H1 (cell line): Measurements from ENCODE around the gene C19orf47. TPM values are rescaled to one million over a fixed set of nuclear protein-coding genes. Genes with fewer than 3 reads are reported as not detected.

Source experiments
- HDAC2 ChIP-seq, 2 experiments: fragments of 300-600 bp in 1 of 2; sonication (generic) in 1 of 2; IDR thresholded peaks; 2 replicates each; pipeline ENCODE4 v1.6.1; 2011 to 2012; ENCODE audit warnings: low read depth in 2 of 2, low read length in 2 of 2, mild to moderate bottlenecking in 2 of 2, moderate library complexity in 2 of 2, borderline replicate concordance in 1 of 2, inconsistent platforms in 1 of 2
- polyA plus RNA-seq, 7 experiments: library from polyadenylated mRNA; depleted of rRNA in 3 of 7; stranded (reverse) in 5 of 7; unstranded in 2 of 7; fragments of >200 nt in 5 of 7; fragments of 200-250 nt in 2 of 7; gene quantifications; 1 replicate in 5 of 7; 2 replicates in 1 of 7; 4 replicates in 1 of 7; pipeline versions ENCODE4 v1.2.1 to v1.2.3, GENCODE V29; 2011 to 2013; ENCODE audit warnings: missing spikeins in 2 of 7, mixed read lengths in 2 of 7
- total RNA-seq: library from RNA; stranded (reverse); fragmentation: NEBNext Ultra II Directional; extraction: Animal tissue kit (Norgen Biotek cat#: 25700); gene quantifications from 2 replicates; pipeline ENCODE4 v1.2.1, GENCODE V29; 2021

The C19orf47 gene
- total and polyA plus RNA-seq, 2 of the 8 experiments (the other 6 are each of a cell fraction or from before 2014, with no cell fraction given), result 17.8 to 27.3 TPM

DNA sequence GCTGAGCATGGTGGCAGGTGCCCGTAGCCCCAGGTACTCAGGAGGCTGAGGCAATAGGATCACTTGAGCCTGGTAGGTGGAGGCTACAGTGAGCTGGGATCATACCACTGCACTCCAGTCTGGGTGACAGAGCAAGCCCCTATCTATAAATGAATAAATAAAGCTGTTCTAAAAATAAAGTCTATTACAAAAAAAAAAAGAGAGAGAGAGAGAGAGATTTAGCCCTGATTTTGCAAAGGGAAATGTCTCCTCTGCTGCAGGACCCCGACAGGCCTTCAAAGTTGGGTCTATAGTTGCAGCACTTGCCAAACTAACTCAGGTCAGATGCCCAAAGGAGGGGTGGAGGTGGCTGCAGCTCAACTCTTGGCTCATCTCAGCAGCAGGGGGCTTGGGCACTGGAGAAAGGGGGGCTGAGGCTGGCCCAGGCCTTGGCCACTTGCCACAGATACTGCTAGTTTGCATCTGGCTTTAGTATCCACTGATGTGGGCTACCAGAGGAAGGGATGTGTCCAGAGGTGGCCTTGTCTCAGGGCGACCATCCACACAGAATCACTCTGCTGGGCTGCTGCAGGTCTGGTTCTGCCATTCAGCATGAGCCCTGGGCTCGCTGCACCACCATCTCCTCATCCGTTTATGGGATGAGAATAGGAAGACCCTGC is 32.3 kb downstream of the C19orf47 start (continued):
- no peak for TF ChIP-seq HDAC2 (IDR thresholded peaks at IDR 0.05; ENCODE audit: borderline replicate concordance in 1 of 2, low read depth in 2 of 2, low read length in 2 of 2)
- TF ChIP-seq, all 59 proteins: peak for 0
